Esophagus muscularis mucosa (tissue), 4 donors: ENCODE results near the gene MAP4K1. TPM values are rescaled to one million over a fixed set of nuclear protein-coding genes. Genes with fewer than 3 reads are reported as not detected.
"Not testable (repeated sequence)": the region's sequence is repeated elsewhere in the genome, so short reads cannot be mapped to it uniquely, and the experiment has no call there.

ENCODE experiments used
- DNase-seq: peaks from one replicate; pipeline ENCODE4 v3.0.0-alpha.2; 2017; ENCODE audit errors: extremely low spot score
- H3K27ac ChIP-seq, 4 donors: fragments of 200-600 bp; sonication (generic); replicated peaks in 1 of 4; 1 replicate in 3 of 4; 2 replicates in 1 of 4; pipeline ENCODE4 v1.5.1; 2016 to 2019; ENCODE audit warnings: mild to moderate bottlenecking in 1 of 4
- H3K27me3 ChIP-seq, 4 donors: fragments of 200-600 bp; sonication (generic); one replicate each; pipeline versions ENCODE4 v1.5.1 to v1.6.0; 2016 to 2019
- H3K36me3 ChIP-seq, 4 donors: fragments of 200-600 bp; sonication (generic); one replicate each; pipeline ENCODE4 v1.5.1; 2016 to 2019
- H3K4me1 ChIP-seq, 4 donors: fragments of 200-600 bp; sonication (generic); one replicate each; pipeline ENCODE4 v1.5.1; 2016 to 2019
- H3K4me3 ChIP-seq, 4 donors: fragments of 200-600 bp; sonication (generic); 1 replicate in 2 of 4; 2 replicates in 2 of 4; pipeline ENCODE4 v1.5.1; 2016 to 2019; ENCODE audit warnings: mild to moderate bottlenecking in 4 of 4, moderate library complexity in 1 of 4
- H3K9me3 ChIP-seq, 4 donors: fragments of 200-600 bp; sonication (generic); 1 replicate in 3 of 4; 2 replicates in 1 of 4; pipeline ENCODE4 v1.5.1; 2016 to 2019
- EP300 ChIP-seq: sonication (generic); formaldehyde crosslinking; IDR thresholded peaks from one replicate; pipeline ENCODE4 v1.6.1; 2017; ENCODE audit warnings: antibody characterized with exemption
- POLR2A ChIP-seq: fragments of 450-650 bp; IDR thresholded peaks from one replicate; pipeline ENCODE4 v1.6.1; 2017; ENCODE audit warnings: antibody characterized with exemption, moderate library complexity, mild to moderate bottlenecking, low read depth
- POLR2AphosphoS5 ChIP-seq, 2 donors: sonication (generic); formaldehyde crosslinking; IDR thresholded peaks; one replicate each; pipeline ENCODE4 v1.6.1; 2017; ENCODE audit warnings: antibody characterized with exemption in 2 of 2
- WGBS: methylation state at CpG from one replicate; pipeline ENCODE4 v1.1.5; 2018; 5-methylcytosine and 5-hydroxymethylcytosine counted together
- intact Hi-C: fragments of 100-400 bp; cut with DNase I; formaldehyde crosslinking; loops from one replicate; pipeline ENCODE4 v1.15.1; 2023
- total RNA-seq, 4 donors: library from RNA; depleted of rRNA; stranded (reverse); fragments of >200 nt; gene quantifications; one replicate each; pipeline versions ENCODE4 v1.1.0 to v1.2.1, GENCODE V29; 2016
- TF ChIP-seq, protein P1 (sequence below), 3 experiments: fragments of 200-600 bp in 2 of 3; fragments of 450-650 bp in 1 of 3; sonication (generic) in 2 of 3; IDR thresholded peaks; one replicate each; pipeline ENCODE4 v1.5.1; 2017 to 2019; ENCODE audit warnings: antibody characterized with exemption in 3 of 3, mild to moderate bottlenecking in 2 of 3, moderate library complexity in 1 of 3

MAP4K1 gene
- total RNA-seq, 4 donors from 2014 or later: 1.2 to 4.5 (median 3.1) TPM

DNA sequence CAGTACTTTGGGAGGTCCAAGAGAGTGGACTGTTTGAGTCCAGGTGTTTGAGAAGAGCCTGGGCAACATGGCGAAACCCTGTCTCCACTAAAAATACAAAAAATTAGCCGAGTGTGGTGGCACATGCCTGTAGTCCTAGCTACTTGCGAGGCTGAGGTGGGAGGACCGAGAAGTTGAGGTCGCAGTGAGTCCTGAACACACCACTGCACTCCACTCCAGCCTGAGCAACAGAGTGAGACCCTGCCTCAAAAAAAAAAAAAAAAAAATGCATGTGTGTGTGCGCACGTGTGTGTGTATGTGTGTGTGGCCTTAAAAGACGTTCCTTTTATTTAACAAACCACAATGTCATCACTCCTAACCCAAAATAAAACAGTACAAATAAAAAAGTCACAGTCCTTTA, 62.6 kb downstream of the MAP4K1 start:
- intact Hi-C loops: no loop called here
- no peak overlapping the region for H3K4me3 ChIP-seq

DNA sequence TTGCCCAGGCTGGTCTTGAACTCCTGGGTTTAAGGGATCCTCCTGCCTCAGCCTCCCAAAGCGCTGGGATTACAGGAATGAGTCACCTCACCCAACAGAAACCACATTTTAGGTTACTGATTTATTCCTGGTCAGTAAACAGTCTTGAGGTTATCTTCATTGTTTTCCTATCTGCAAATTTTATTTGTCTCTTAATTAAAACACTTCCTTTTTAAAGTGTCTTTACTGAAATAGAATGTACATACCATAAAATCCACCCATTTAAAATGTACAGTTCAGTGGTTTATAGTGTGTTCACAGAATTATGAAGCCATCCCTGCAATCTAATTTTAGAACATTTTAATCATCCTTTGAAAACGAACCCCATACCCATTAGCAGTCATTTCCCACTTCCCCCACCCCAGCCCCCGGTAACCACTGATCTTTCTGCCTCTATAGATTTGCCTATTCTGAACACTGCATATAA, 63.0 kb downstream of the MAP4K1 start:
- WGBS: 79% methylated on average over 3 of the region's 3 CpGs
- H3K4me1 ChIP-seq: no peaks in the 10 kb centered on the region
- no peak for TF ChIP-seq POLR2AphosphoS5 (IDR thresholded peaks at IDR 0.05)
- TF ChIP-seq EP300: no peak
- TF ChIP-seq, protein P1, sequence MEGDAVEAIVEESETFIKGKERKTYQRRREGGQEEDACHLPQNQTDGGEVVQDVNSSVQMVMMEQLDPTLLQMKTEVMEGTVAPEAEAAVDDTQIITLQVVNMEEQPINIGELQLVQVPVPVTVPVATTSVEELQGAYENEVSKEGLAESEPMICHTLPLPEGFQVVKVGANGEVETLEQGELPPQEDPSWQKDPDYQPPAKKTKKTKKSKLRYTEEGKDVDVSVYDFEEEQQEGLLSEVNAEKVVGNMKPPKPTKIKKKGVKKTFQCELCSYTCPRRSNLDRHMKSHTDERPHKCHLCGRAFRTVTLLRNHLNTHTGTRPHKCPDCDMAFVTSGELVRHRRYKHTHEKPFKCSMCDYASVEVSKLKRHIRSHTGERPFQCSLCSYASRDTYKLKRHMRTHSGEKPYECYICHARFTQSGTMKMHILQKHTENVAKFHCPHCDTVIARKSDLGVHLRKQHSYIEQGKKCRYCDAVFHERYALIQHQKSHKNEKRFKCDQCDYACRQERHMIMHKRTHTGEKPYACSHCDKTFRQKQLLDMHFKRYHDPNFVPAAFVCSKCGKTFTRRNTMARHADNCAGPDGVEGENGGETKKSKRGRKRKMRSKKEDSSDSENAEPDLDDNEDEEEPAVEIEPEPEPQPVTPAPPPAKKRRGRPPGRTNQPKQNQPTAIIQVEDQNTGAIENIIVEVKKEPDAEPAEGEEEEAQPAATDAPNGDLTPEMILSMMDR (IDR thresholded peaks at IDR 0.05): no peak
- TF ChIP-seq POLR2A: no peak
- no peaks in the 10 kb centered on the region for H3K36me3 ChIP-seq
- H3K27ac ChIP-seq: no peak overlapping the region
- no peaks in the 10 kb centered on the region for H3K9me3 ChIP-seq
- no peak overlapping the region for H3K4me3 ChIP-seq
- peaks cover 0 to 25% (median 0%) of the 10 kb centered on the region in 4 donors for H3K27me3 ChIP-seq
- intact Hi-C loops: no loop called here
- DNase-seq: no peak

More for the DNA sequence above, 62.6 kb downstream of the MAP4K1 start:
- TF ChIP-seq POLR2A: no peak
- TF ChIP-seq, protein P1 (IDR thresholded peaks at IDR 0.05): no peak
- no peak for TF ChIP-seq EP300
- TF ChIP-seq POLR2AphosphoS5 (IDR thresholded peaks at IDR 0.05): no peak
- H3K27me3 ChIP-seq: peaks cover 0 to 25% (median 0%) of the 10 kb centered on the region in 4 donors
- WGBS: 80% methylated on average over 8 of the region's 8 CpGs
- H3K9me3 ChIP-seq: no peaks in the 10 kb centered on the region
- no peaks in the 10 kb centered on the region for H3K4me1 ChIP-seq
- no peaks in the 10 kb centered on the region for H3K36me3 ChIP-seq
- no peak overlapping the region for H3K27ac ChIP-seq
- no peak for DNase-seq

DNA sequence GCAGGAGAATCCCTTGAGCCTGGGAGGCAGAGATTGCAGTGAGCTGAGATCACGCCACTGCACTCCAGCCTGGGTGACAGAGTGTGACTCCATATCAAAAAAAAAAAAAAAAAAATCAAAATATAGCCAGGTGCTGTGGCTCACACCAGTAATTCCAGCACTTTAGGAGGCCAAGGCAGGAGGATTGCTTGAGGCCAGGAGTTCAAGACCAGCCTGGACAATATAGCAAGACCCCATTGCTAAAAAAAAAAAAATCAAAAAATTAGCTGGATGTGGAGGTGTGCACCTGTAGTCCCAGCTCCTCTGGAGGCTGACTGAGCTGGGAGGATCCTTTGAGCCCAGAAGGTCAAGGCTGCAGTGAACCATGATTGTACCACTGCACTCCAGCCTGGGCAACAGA, 64.5 kb downstream of the MAP4K1 start:
- H3K36me3 ChIP-seq, H3K4me3 ChIP-seq, intact Hi-C loops, DNase-seq, H3K9me3 ChIP-seq, H3K27ac ChIP-seq, H3K4me1 ChIP-seq: not testable (repeated sequence)
- WGBS: 88% methylated on average over 1 of the region's 1 CpG
- peaks cover 0 to 25% (median 0%) of the 10 kb centered on the region in 4 donors for H3K27me3 ChIP-seq

DNA sequence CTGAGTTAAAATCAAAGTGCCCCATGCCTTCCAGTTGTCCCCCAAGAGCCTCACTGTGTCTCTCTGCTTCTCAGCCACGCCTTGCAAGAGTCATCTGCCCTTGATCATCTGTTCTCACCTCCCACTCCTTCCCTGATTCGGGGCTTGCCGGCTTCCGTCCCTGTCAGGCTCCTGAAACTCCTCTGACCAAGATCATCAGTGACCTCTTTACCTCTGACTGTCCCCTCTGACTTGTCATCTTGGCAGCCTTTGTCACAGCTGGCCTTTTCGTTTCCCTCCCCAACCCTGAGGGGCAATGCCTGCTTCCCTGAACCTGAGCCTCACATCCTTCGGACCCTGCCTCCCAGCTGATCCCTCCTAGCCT, 66.3 kb downstream of the MAP4K1 start:
- WGBS: 64% methylated on average over 6 of the region's 6 CpGs
- TF ChIP-seq POLR2A: no peak
- TF ChIP-seq, protein P1 (IDR thresholded peaks at IDR 0.05): no peak
- TF ChIP-seq POLR2AphosphoS5 (IDR thresholded peaks at IDR 0.05): no peak
- no peak for TF ChIP-seq EP300
- no peak overlapping the region for H3K27ac ChIP-seq

DNA sequence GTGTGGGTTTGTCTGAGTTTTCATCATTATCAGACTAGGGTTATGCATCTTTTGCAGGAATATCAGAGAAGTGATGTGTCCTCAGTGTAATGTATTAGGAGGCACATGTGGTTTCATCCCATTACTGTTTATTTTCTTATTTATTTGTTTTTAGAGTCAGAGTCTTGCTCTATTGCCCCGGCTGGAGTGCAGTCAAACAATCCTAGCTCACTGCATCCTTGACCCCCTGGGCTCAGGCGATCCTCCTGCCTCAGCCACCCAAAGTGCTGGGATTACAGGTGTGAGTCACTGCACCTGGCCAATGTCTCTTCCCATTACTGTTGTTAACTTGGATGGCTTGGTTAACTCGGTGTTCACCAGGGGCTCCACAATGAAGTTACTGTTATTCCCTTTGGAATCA, 67.4 kb downstream of the MAP4K1 start:
- H3K27ac ChIP-seq: no peak overlapping the region
- TF ChIP-seq, protein P1 (IDR thresholded peaks at IDR 0.05): no peak
- TF ChIP-seq EP300 (no peak), POLR2AphosphoS5 (IDR thresholded peaks at IDR 0.05) (no peak), POLR2A (no peak)
- intact Hi-C loops: no loop called here
- H3K4me3 ChIP-seq: no peak overlapping the region
- H3K36me3 ChIP-seq: no peaks in the 10 kb centered on the region
- no peak for DNase-seq
- H3K27me3 ChIP-seq: peaks cover 0 to 25% (median 0%) of the 10 kb centered on the region in 4 donors
- H3K4me1 ChIP-seq: no peaks in the 10 kb centered on the region
- 70% methylated on average over 3 of the region's 3 CpGs for WGBS
- no peaks in the 10 kb centered on the region for H3K9me3 ChIP-seq

More for the DNA sequence above, 66.3 kb downstream of the MAP4K1 start:
- Histone ChIP-seq H3K4me1 (no peaks in the 10 kb centered on the region), H3K9me3 (no peaks in the 10 kb centered on the region), H3K4me3 (no peak overlapping the region), H3K36me3 (no peaks in the 10 kb centered on the region), H3K27me3 (peaks cover 0 to 25% (median 0%) of the 10 kb centered on the region in 4 donors)
- intact Hi-C loops: no loop called here
- no peak for DNase-seq
